Endothelial cell of umbilical vein (primary cell): ENCODE data around the gene CASKIN2. TPM values are rescaled to one million over a fixed set of nuclear protein-coding genes. Genes with fewer than 3 reads are reported as not detected.

ENCODE experiments used
- BruUV-seq: library from RNA; stranded (reverse); fragments of 400-500 nt; replicated peaks from 2 replicates; lab custom pipeline; 2021; lab: Mats Ljungman, UMichigan
- CTCF ChIA-PET: fragments of 300-600, 350-600 bp; sonication (Branson Sonifier 250); formaldehyde crosslinking; loops from one replicate; lab custom pipeline; 2021; ENCODE audit warnings: antibody characterized with exemption, inconsistent platforms; lab: Charles Lee
- POLR2A ChIA-PET: fragments of 300-600, 350-600 bp; sonication (Branson Sonifier 250); formaldehyde crosslinking; loops from one replicate; lab custom pipeline; 2021; ENCODE audit warnings: antibody characterized with exemption, inconsistent platforms; lab: Charles Lee
- DNase-seq: peaks from one replicate; pipeline ENCODE4 v3.0.0-alpha.2; 2011; ENCODE audit warnings: low read depth, low spot score
- FAIRE-seq: peaks from 2 replicates; lab custom pipeline; 2011; peaks lifted over from hg19 to GRCh38; lab: Jason Lieb, UNC
- H2AFZ ChIP-seq: 2 replicates; pipeline ENCODE4 v1.6.0; 2012; ENCODE audit warnings: low read depth, low read length, control low read depth, inconsistent platforms
- H3K27ac ChIP-seq: 2 replicates; pipeline ENCODE4 v1.5.1; 2011; ENCODE audit warnings: low read depth, mild to moderate bottlenecking, control low read depth, low read length, moderate library complexity; ENCODE audit not compliant: insufficient read depth
- H3K27me3 ChIP-seq, 2 experiments: 2 replicates each; pipeline versions ENCODE4 v1.6.0 to v1.6.1; 2011; ENCODE audit warnings: low read length in 2 of 2, mixed read lengths in 1 of 2; ENCODE audit not compliant: control insufficient read depth in 2 of 2, insufficient read depth in 2 of 2
- H3K36me3 ChIP-seq, 2 experiments: 2 replicates in 1 of 2; 3 replicates in 1 of 2; pipeline ENCODE4 v1.5.1; 2011; ENCODE audit warnings: low read length in 2 of 2, mild to moderate bottlenecking in 1 of 2, moderate library complexity in 1 of 2; ENCODE audit not compliant: control insufficient read depth in 2 of 2, insufficient read depth in 2 of 2; ENCODE audit errors: extremely low read depth in 1 of 2
- H3K4me1 ChIP-seq: 3 replicates; pipeline ENCODE4 v1.5.1; 2011; ENCODE audit warnings: mild to moderate bottlenecking, low read length; ENCODE audit not compliant: control insufficient read depth, insufficient read depth; ENCODE audit errors: extremely low read depth
- H3K4me2 ChIP-seq: 2 replicates; pipeline ENCODE4 v1.6.1; 2011; ENCODE audit warnings: low read length, control low read depth, mixed read lengths; ENCODE audit not compliant: insufficient read depth
- H3K4me3 ChIP-seq, 3 experiments: fragments of 200-600 bp in 1 of 3; sonication (generic), shearing (Covaris generic) in 1 of 3; replicated peaks in 1 of 3; 2 replicates each; pipeline ENCODE4 v1.5.1; 2011 to 2016; ENCODE audit warnings: control low read depth in 3 of 3, low read length in 3 of 3, mild to moderate bottlenecking in 2 of 3, inconsistent platforms in 1 of 3, low read depth in 1 of 3, moderate library complexity in 1 of 3; ENCODE audit not compliant: insufficient read depth in 1 of 3
- H3K79me2 ChIP-seq: 2 replicates; pipeline ENCODE4 v1.6.0; 2012; ENCODE audit warnings: low read length, inconsistent platforms; ENCODE audit not compliant: control insufficient read depth, insufficient read depth
- H3K9ac ChIP-seq: replicated peaks from 2 replicates; pipeline ENCODE3; 2011; ENCODE audit warnings: low read length, control low read depth; ENCODE audit not compliant: insufficient read depth; ENCODE audit errors: extremely low read depth
- H3K9me1 ChIP-seq: replicated peaks from 3 replicates; pipeline ENCODE4 v1.6.0; 2011; ENCODE audit warnings: mild to moderate bottlenecking, low read length; ENCODE audit not compliant: control insufficient read depth, insufficient read depth; ENCODE audit errors: extremely low read depth
- H3K9me3 ChIP-seq: replicated peaks from 2 replicates; pipeline ENCODE4 v1.5.1; 2012; ENCODE audit warnings: low read length, inconsistent platforms; ENCODE audit not compliant: control insufficient read depth, insufficient read depth
- H4K20me1 ChIP-seq: replicated peaks from 2 replicates; pipeline ENCODE3; 2011; ENCODE audit warnings: mild to moderate bottlenecking, low read length; ENCODE audit not compliant: control insufficient read depth, insufficient read depth; ENCODE audit errors: extremely low read depth
- EZH2 ChIP-seq: IDR thresholded peaks from 2 replicates; pipeline ENCODE4 v1.6.1; 2012; ENCODE audit warnings: borderline replicate concordance, low read depth, mild to moderate bottlenecking, moderate library complexity, low read length, inconsistent platforms; ENCODE audit not compliant: severe bottlenecking
- FOS ChIP-seq: IDR thresholded peaks from 2 replicates; pipeline ENCODE4 v1.6.1; 2011; ENCODE audit warnings: mild to moderate bottlenecking, low read length, moderate library complexity, borderline replicate concordance; ENCODE audit not compliant: insufficient read depth
- GATA2 ChIP-seq: IDR thresholded peaks from 2 replicates; pipeline ENCODE4 v1.7.0; 2011; ENCODE audit warnings: low read depth, mild to moderate bottlenecking, moderate library complexity, mixed read lengths, low read length; ENCODE audit not compliant: insufficient read length, insufficient read depth
- JUN ChIP-seq: IDR thresholded peaks from 2 replicates; pipeline ENCODE4 v1.6.1; 2011; ENCODE audit warnings: borderline replicate concordance, low read depth; ENCODE audit not compliant: insufficient read length, insufficient read depth
- MYC ChIP-seq: IDR thresholded peaks from one replicate; pipeline ENCODE4 v1.6.1; 2011; ENCODE audit warnings: mild to moderate bottlenecking, low read depth, low read length
- POLR2A ChIP-seq: IDR thresholded peaks from 2 replicates; pipeline ENCODE4 v1.6.1; 2012; ENCODE audit warnings: low read depth, mild to moderate bottlenecking, control low read depth, low read length
- POLR2AphosphoS5 ChIP-seq: IDR thresholded peaks from 2 replicates; pipeline ENCODE4 v1.6.1; 2012; ENCODE audit warnings: low read depth, mild to moderate bottlenecking, control low read depth, low read length, moderate library complexity; ENCODE audit not compliant: insufficient read depth
- dilution Hi-C: fragments of 300-500 bp; cut with MboI; formaldehyde crosslinking; loops from one replicate; pipeline ENCODE4 v1.15.0; 2019; ENCODE audit warnings: low sequenced_read_pairs; ENCODE audit not compliant: extremely low pct_ligation_motif_present
- intact Hi-C: fragments of 100-400 bp; cut with micrococcal nuclease; formaldehyde crosslinking; loops from one replicate; pipeline ENCODE4 v1.10.0; 2022
- polyA plus RNA-seq, 4 experiments: library from polyadenylated mRNA; depleted of rRNA in 3 of 4; stranded (reverse) in 3 of 4; unstranded in 1 of 4; fragments of >200 nt; gene quantifications; 2 replicates each; pipeline versions ENCODE4 v1.2.1 to v1.2.3, GENCODE V29; 2011 to 2012; ENCODE audit warnings: missing spikeins in 1 of 4
- total RNA-seq: library from RNA; stranded (reverse); gene quantifications from 2 replicates; pipeline ENCODE4 v1.2.3, GENCODE V29; 2021
- TF ChIP-seq, protein P1 (sequence below): IDR thresholded peaks from 2 replicates; pipeline ENCODE4 v1.6.1; 2011; ENCODE audit not compliant: insufficient read depth, insufficient read length
- TF ChIP-seq, protein P2 (sequence below), 2 donors: IDR thresholded peaks; 1 replicate in 1 of 2; 2 replicates in 1 of 2; pipeline ENCODE4 v1.5.1; 2011; ENCODE audit warnings: low read length in 2 of 2, mild to moderate bottlenecking in 2 of 2, moderate library complexity in 2 of 2, control low read depth in 1 of 2, inconsistent platforms in 1 of 2, low read depth in 1 of 2; ENCODE audit not compliant: insufficient read depth in 1 of 2; ENCODE audit errors: extremely low read depth in 1 of 2

The CASKIN2 gene
- total and polyA plus RNA-seq, 2 donors (not counting 3 experiments of a cell fraction or from before 2014, with no cell fraction given): 13.0 to 37.6 TPM

DNA sequence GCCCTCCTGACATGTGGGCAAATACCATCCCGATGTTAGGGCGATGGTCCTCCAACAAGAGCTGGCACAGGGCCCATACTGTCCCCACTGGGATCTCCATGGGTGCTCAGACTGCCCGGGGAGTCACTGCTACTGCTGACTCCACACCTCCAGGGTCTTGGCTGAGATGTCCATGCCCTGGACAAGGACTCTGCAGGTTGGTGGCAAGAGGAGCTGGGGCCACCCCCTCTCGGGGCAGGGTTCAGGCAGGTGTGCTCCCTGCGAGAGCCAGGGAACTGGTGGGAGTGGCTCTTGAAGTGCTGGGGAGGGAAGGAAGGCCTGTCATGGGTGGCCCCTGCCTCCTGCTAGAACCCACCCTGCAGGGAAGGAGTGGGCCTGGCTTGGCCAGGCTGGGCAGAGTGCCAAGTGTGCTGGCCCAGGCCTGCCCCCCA lies 6.4 kb downstream of the CASKIN2 start:
- H4K20me1 ChIP-seq: no peaks in the 10 kb centered on the region
- no TSS peak for BruUV-seq
- H3K36me3 ChIP-seq: peaks cover 0 to 13% of the 10 kb centered on the region in 2 experiments
- no peak for FAIRE-seq
- TF ChIP-seq GATA2: no peak
- TF ChIP-seq EZH2: no peak
- TF ChIP-seq JUN: no peak
- no peak for TF ChIP-seq POLR2AphosphoS5
- TF ChIP-seq POLR2A: no peak
- no peak for TF ChIP-seq FOS
- TF ChIP-seq, protein P1, sequence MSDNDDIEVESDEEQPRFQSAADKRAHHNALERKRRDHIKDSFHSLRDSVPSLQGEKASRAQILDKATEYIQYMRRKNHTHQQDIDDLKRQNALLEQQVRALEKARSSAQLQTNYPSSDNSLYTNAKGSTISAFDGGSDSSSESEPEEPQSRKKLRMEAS: no peak
- TF ChIP-seq, protein P2, sequence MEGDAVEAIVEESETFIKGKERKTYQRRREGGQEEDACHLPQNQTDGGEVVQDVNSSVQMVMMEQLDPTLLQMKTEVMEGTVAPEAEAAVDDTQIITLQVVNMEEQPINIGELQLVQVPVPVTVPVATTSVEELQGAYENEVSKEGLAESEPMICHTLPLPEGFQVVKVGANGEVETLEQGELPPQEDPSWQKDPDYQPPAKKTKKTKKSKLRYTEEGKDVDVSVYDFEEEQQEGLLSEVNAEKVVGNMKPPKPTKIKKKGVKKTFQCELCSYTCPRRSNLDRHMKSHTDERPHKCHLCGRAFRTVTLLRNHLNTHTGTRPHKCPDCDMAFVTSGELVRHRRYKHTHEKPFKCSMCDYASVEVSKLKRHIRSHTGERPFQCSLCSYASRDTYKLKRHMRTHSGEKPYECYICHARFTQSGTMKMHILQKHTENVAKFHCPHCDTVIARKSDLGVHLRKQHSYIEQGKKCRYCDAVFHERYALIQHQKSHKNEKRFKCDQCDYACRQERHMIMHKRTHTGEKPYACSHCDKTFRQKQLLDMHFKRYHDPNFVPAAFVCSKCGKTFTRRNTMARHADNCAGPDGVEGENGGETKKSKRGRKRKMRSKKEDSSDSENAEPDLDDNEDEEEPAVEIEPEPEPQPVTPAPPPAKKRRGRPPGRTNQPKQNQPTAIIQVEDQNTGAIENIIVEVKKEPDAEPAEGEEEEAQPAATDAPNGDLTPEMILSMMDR (IDR thresholded peaks at IDR 0.05; ENCODE audit: extremely low read depth in 1 of 2, insufficient read depth in 1 of 2, low read depth in 1 of 2, low read length in 2 of 2): no peak
- TF ChIP-seq MYC: no peak
- no peaks in the 10 kb centered on the region for H3K27me3 ChIP-seq
- dilution Hi-C loops (no loop called here), intact Hi-C loops (no loop called here)
- H3K4me2 ChIP-seq: no peak overlapping the region
- H3K27ac ChIP-seq: peak overlapping the region; percentile 22
- ChIA-PET POLR2A (no interaction called here), CTCF (interaction anchor here (0.5 to 2.6 kb wide), 2 partner anchors 16 to 191 kb away, joined by 3 to 6 read pairs; partner anchors contain the start of gene LLGL2)
- no peak for DNase-seq
- H3K9me1 ChIP-seq: no peaks in the 10 kb centered on the region
- peaks cover 45% of the 10 kb centered on the region for H3K4me1 ChIP-seq
- no peak overlapping the region for H2AFZ ChIP-seq
- no peak overlapping the region for H3K9ac ChIP-seq
- no peaks in the 10 kb centered on the region for H3K9me3 ChIP-seq
- no peak overlapping the region for H3K4me3 ChIP-seq
- H3K79me2 ChIP-seq: peaks cover 26% of the 10 kb centered on the region
